Cardiac muscle cell (in vitro differentiated cells and primary cell): ENCODE measurements around the gene EMP2. TPM values are rescaled to one million over a fixed set of nuclear protein-coding genes. Genes with fewer than 3 reads are reported as not detected.

Experiments
- DNase-seq, 2 donors: peaks; one replicate each; pipeline versions ENCODE4 v3.0.0 to v3.0.0-alpha.2; 2010 to 2017; ENCODE audit warnings: low read depth in 1 of 2, low spot score in 1 of 2
- H3K27ac ChIP-seq: fragments of 200-600 bp; sonication (generic); 2 replicates; pipeline ENCODE4 v1.5.1; 2016
- H3K27me3 ChIP-seq: fragments of 200-600 bp; sonication (generic); 2 replicates; pipeline ENCODE4 v1.6.0; 2016; ENCODE audit warnings: control low read depth
- H3K36me3 ChIP-seq: fragments of 200-600 bp; sonication (generic); 2 replicates; pipeline ENCODE4 v1.5.1; 2016; ENCODE audit warnings: control low read depth
- H3K4me1 ChIP-seq: fragments of 200-600 bp; sonication (generic); 2 replicates; pipeline ENCODE4 v1.8.1; 2017; ENCODE audit warnings: low read depth, mild to moderate bottlenecking, mixed run types
- H3K4me3 ChIP-seq: fragments of 200-600 bp; sonication (generic); 2 replicates; pipeline ENCODE4 v1.5.1; 2016; ENCODE audit warnings: mild to moderate bottlenecking
- H3K9me3 ChIP-seq: fragments of 200-600 bp; sonication (generic); 2 replicates; pipeline ENCODE4 v1.5.1; 2017; ENCODE audit warnings: low read depth, mild to moderate bottlenecking, control low read depth
- polyA plus RNA-seq: library from polyadenylated mRNA; unstranded; fragments of >200 nt; fragmentation: Nextera tagmentation; extraction: Ambion mirVana; gene quantifications from 2 replicates; pipeline ENCODE4 v1.2.1, GENCODE V29; 2016
- total RNA-seq: library from RNA; depleted of rRNA; stranded (reverse); fragments of >200 nt; gene quantifications from 2 replicates; pipeline ENCODE4 v1.2.3, GENCODE V29; 2016
- TF ChIP-seq, protein P1 (sequence below): IDR thresholded peaks from 2 replicates; pipeline ENCODE4 v1.5.1; 2012; ENCODE audit warnings: low read depth, mild to moderate bottlenecking, low read length

Gene EMP2
- total and polyA plus RNA-seq, 2 experiments from 2014 or later = 40.9 to 151 TPM

DNA sequence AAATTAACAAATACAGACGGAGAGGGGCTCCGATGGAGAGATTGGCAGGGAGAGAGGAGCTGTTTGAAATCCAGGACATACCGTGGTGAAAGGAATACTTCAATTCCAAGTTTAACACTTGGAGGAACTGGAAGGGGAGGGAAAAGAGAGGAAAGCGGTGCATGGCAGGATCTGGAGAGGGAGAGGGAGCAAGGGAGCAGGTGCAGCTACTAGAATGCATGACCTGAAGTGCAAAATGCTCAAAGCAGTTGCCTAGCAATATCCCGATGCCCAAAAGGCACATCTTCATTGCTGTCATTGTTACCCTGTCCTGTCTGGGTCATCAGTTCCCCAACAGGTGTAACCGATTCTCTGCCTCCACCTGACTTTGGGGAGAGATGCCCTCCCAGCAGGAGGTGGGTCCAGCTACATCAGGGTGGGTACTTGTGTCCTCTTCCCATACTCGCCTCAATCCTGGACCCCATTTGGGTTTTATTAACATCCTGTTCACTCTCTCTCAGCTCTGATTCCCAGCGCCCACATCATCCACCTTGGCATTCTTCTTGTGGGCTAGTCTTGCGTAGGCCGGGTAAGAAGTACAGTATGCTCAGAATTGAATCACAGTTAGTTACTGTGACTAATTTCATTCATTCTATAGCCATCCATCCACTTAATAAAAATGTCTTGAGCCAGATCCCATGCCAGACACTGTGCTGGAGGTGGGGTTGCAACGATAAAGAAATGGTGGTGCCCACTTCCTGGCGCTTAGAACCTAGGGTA is 37.4 kb upstream of the EMP2 start:
- H3K36me3 ChIP-seq = no peaks in the 10 kb centered on the region

GRCh38 chr16:10616756-10617640 is 36.6 kb upstream of the EMP2 start:
- Histone ChIP-seq H3K27me3 (no peaks in the 10 kb centered on the region), H3K4me3 (no peak overlapping the region), H3K27ac (peak overlapping the region; percentile 93), H3K36me3 (no peaks in the 10 kb centered on the region), H3K4me1 (peaks cover 33% of the 10 kb centered on the region), H3K9me3 (no peaks in the 10 kb centered on the region)
- TF ChIP-seq, protein P1, sequence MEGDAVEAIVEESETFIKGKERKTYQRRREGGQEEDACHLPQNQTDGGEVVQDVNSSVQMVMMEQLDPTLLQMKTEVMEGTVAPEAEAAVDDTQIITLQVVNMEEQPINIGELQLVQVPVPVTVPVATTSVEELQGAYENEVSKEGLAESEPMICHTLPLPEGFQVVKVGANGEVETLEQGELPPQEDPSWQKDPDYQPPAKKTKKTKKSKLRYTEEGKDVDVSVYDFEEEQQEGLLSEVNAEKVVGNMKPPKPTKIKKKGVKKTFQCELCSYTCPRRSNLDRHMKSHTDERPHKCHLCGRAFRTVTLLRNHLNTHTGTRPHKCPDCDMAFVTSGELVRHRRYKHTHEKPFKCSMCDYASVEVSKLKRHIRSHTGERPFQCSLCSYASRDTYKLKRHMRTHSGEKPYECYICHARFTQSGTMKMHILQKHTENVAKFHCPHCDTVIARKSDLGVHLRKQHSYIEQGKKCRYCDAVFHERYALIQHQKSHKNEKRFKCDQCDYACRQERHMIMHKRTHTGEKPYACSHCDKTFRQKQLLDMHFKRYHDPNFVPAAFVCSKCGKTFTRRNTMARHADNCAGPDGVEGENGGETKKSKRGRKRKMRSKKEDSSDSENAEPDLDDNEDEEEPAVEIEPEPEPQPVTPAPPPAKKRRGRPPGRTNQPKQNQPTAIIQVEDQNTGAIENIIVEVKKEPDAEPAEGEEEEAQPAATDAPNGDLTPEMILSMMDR = peak; percentile 9
- peak; percentile 68 to 77 for DNase-seq

More for the DNA sequence above, 37.4 kb upstream of the EMP2 start:
- no peak for DNase-seq
- Histone ChIP-seq H3K9me3 (no peaks in the 10 kb centered on the region), H3K27me3 (no peaks in the 10 kb centered on the region), H3K4me1 (peaks cover 40% of the 10 kb centered on the region), H3K4me3 (no peak overlapping the region), H3K27ac (peak overlapping the region; percentile 93)
- TF ChIP-seq, protein P1 = no peak

DNA sequence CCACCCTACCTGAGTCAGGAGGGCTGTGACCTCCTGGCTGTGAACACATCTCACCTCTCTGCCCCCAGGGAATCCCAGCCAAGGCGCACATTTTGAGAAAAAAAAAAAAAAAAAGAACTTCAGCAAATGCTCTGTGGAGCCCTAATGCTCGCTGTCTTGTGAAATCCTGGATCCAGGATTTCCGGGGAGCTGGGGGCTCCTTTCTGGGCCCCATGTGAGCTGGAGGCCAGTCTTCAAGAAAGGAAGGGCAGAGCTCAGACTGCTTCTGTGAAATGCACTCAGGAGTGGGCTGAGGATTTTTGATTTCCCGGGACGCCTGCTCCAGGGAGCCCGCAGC is 36.0 kb upstream of the EMP2 start:
- H3K27ac ChIP-seq = peak overlapping the region; percentile 93

GRCh38 chr16:10614685-10615084 is 34.3 kb upstream of the EMP2 start:
- Histone ChIP-seq H3K4me3 (no peak overlapping the region), H3K27me3 (no peaks in the 10 kb centered on the region), H3K27ac (no peak overlapping the region), H3K9me3 (no peaks in the 10 kb centered on the region), H3K4me1 (peaks cover 42% of the 10 kb centered on the region), H3K36me3 (no peaks in the 10 kb centered on the region)
- TF ChIP-seq, protein P1 = no peak
- no peak for DNase-seq

More for the DNA sequence above, 36.0 kb upstream of the EMP2 start:
- Histone ChIP-seq H3K4me3 (no peak overlapping the region), H3K9me3 (no peaks in the 10 kb centered on the region), H3K4me1 (peaks cover 31% of the 10 kb centered on the region), H3K36me3 (no peaks in the 10 kb centered on the region), H3K27me3 (no peaks in the 10 kb centered on the region)
- TF ChIP-seq, protein P1 = no peak
- DNase-seq = no peak

DNA sequence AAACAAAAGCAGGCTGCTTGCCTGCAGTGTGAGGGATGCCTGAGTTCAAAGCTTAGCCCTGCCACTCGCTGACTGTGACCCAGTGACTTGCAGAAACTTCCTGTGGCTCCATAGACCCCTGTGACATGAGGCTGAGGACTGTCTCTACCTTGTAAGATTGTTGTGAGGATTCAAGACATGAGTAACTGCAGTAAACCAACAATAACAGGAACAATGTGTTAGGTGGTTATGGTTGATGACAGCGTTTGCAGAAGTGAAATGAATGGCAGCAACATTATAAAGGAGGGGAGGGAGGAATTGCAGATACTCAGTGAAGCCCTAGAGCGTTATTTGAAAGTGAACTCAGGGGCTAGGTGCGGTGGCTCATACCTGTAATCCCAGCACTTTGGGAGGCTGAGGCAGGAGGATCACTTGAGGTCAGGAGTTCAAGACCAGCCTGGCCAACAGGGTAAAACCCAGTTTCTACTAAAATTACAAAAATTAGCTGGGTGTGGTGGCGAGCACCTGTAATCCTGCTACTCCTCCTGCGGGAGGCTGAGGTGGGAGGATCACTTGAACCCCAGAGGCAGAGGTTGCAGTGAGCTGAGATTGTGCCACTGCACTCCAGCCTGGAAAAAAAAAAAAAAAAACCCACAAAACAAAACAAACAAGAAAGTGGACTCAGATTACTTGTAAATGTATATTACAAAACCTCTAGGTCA is 33.5 kb upstream of the EMP2 start:
- TF ChIP-seq, protein P1 = no peak
- Histone ChIP-seq H3K9me3 (no peaks in the 10 kb centered on the region), H3K27ac (no peak overlapping the region), H3K4me1 (peaks cover 44% of the 10 kb centered on the region), H3K4me3 (no peak overlapping the region), H3K36me3 (no peaks in the 10 kb centered on the region), H3K27me3 (no peaks in the 10 kb centered on the region)
- no peak for DNase-seq
